PC-3 (cell line): ENCODE measurements around the gene TMPRSS3.

Experiments used
- CTCF ChIP-seq: fragments of 300-600 bp; sonication (generic); conservative IDR thresholded peaks from 2 replicates; pipeline ENCODE4 v1.5.1; 2017; ENCODE audit warnings: antibody characterized with exemption, low read depth, mild to moderate bottlenecking, low read length
- EZH2 ChIP-seq: fragments of 300-600 bp; sonication (generic); IDR thresholded peaks from one replicate; pipeline ENCODE4 v1.6.1; 2017; ENCODE audit warnings: antibody characterized with exemption, mild to moderate bottlenecking, low read length; ENCODE audit not compliant: unreplicated experiment
- EZH2phosphoT487 ChIP-seq: fragments of 300-600 bp; sonication (generic); IDR thresholded peaks from 2 replicates; pipeline ENCODE4 v1.6.1; 2018; ENCODE audit warnings: mild to moderate bottlenecking, antibody characterized with exemption, low read length, borderline replicate concordance

GRCh38 chr21:42413500-42413899 is 17.6 kb upstream of the TMPRSS3 start:
- no peak for TF ChIP-seq EZH2
- no peak for TF ChIP-seq CTCF
- TF ChIP-seq EZH2phosphoT487 = no peak
